GM21723 (cell line): ENCODE results near the gene KLHL30.

Source experiments
- ATAC-seq: cut with Tn5 transposase; IDR thresholded peaks from one replicate; pipeline ENCODE4 v1.9.1; 2021; ENCODE audit warnings: mild to moderate bottlenecking, moderate library complexity; ENCODE audit not compliant: unreplicated experiment

The KLHL30 gene, protein sequence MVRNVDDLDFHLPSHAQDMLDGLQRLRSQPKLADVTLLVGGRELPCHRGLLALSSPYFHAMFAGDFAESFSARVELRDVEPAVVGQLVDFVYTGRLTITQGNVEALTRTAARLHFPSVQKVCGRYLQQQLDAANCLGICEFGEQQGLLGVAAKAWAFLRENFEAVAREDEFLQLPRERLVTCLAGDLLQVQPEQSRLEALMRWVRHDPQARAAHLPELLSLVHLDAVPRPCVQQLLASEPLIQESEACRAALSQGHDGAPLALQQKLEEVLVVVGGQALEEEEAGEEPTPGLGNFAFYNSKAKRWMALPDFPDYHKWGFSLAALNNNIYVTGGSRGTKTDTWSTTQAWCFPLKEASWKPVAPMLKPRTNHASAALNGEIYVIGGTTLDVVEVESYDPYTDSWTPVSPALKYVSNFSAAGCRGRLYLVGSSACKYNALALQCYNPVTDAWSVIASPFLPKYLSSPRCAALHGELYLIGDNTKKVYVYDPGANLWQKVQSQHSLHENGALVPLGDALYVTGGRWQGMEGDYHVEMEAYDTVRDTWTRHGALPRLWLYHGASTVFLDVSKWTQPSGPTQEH

DNA sequence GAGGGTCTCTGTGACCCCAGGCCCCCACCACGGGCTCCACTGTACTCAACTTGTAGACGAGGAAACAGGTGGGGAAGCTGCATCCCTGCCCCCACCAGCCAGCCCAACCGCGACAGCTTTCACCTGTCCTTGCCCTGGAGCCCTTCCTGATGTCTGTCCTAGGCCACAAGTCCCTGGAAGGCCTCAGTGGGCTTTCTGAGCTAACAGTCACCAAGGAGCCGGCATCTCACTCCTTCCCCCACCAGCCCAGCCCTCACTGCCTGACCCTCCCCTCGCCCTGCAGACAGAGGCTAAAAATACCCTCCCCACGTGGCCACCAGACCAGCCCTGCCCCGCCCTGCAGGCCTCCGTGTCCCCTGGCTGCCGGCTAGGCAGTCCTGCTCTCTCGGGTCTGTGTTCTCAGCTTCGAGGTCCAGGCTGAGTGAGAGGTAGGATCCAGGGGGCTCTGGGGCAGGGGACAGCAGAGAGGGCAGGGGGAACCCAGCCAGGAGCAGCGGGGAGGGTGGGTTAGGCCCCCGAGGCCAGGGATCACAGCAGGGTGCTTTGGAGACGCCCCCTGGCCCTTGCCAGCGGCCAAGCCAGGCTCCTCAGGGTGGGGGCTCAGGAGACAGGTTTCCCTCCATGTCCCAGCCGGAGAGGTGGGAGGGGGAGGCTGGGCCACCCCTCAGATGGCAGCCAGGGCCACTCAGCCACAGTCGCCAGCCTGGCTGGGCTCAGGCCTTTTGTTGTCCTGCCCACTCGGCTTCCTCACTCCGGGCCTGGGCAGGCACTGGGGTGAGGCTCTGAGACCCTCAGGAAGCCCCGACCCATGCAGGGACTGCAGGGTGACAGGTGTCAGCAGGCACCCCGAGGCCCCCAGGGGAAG lies at the start of gene KLHL30:
Gene KLHL30 (plus strand): TSS at position 338 of the 865 bp plus-strand sequence. CDS start 2,087 bp downstream, outside the sequence.
- ATAC-seq = no peak

DNA sequence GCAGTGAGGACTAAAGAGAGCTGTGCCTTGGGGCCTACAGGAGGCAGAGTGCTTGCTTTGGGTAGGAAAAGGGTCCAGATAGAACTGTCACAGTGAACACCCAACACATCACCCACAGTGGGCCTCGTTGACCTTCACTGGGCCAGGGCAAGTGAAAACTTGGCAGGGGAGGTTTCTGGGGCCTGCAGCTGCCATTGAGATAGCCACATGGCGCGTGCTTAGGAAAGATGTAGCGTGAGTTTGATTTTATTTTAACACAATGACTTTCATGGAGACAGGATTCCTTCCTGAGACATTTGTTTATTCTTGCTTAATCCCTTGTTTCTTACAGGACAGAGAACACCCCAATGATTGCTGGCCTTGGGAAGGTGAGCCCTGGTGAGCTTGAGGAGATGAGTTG lies 47.6 kb upstream of the KLHL30 start:
- ATAC-seq = no peak

DNA sequence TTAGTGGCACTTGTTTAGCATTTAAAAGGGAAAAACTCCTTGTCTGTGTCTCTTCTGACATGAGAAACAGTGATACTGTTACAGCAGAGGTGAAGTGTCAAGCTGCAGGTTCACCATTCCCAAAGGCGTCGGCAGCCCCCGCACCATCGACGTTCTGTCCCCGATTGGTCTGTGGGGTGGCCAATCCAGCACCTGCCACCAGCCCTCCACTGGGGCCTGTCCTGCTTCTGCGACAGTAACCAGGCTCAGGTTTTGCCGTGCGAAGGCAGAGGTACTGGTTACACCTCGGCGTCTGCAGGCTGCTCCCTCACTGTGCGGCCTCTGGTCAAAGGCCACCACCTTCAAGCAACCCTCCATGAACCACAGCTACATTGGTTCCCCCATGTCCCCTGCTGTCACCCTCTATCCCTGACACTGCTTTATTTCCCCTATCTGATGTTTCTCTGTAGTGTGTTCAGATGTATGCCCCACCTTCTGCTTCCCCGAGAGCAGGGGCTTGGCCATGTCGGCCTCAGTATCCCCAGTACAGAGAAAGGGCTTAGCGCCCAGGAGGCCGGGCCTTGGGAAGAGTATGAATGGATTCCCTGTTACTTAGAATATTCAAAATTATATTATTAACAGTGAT lies 46.9 kb upstream of the KLHL30 start:
- ATAC-seq = no peak

DNA sequence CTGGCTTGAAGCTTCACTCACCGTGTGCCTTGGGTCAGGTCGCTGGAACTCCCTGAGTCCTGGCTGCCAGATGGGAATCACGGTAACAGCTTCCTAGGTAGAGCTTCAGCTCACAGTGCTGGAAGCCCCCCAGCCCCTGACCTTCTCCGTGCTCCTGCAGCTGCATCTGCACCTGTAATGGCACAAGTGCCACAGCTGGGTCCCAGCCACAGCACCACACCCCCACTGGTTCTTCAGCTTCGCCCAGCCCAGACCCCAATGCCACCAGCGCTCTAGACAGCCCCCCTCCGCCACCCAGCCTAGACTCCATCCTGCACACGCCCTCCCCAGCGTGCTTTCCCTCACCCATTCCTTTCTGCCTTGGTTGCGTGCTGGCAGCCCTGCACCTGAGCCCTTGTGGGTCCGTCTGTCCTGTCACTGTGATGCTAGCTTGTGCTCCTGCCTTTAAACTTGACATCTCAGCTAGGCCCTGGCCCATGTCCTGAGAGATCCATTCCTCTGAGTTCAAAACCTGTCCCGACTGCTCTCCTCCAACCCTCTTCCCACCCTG lies 45.9 kb upstream of the KLHL30 start:
- ATAC-seq = no peak

DNA sequence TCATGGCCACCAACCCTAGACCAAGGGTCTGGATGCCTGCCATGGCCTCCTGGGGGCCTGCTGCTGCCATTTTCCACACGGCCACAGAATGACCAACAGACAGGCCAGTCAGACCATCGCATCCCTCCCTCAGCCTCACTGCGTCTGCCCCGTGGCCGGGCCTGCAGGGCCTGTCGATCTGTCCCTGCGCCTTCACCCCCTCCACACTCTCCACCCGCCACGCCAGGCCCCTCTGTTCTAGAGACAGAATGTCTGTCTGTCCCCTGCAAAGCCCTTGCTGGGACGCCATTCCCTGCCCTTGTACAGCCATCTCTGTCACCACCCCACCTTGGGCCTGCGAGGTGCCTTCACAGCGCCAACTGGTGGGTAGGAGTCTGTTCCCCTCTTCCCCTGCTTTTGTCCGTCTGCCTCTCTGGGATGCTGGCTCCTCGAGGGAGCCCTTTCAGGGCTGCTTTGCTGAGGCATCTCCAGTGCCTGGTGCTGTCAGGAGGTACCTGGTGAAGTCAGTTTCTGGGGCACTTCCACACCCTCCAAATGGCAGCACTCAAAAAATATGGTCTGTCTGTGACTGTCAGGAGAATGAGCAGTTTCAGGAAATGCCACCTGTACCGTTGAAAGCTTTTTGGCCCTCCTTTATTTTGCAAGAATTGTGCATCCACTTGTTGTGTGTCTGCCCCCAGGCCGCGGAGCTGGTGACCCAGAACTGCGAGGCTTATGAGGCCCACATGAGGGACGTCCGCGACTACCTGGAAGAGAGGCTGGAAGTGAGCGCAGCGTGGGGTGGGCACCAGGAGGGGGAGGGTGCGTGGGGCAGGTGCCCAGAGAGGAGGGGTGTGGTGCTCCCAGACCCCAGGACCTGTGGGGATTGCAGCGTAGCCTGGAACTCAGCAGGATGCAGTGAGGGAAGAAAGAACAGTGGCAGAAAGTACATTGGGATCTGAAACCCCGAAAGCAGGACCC lies 45.0 kb upstream of the KLHL30 start:
- ATAC-seq = no peak

DNA sequence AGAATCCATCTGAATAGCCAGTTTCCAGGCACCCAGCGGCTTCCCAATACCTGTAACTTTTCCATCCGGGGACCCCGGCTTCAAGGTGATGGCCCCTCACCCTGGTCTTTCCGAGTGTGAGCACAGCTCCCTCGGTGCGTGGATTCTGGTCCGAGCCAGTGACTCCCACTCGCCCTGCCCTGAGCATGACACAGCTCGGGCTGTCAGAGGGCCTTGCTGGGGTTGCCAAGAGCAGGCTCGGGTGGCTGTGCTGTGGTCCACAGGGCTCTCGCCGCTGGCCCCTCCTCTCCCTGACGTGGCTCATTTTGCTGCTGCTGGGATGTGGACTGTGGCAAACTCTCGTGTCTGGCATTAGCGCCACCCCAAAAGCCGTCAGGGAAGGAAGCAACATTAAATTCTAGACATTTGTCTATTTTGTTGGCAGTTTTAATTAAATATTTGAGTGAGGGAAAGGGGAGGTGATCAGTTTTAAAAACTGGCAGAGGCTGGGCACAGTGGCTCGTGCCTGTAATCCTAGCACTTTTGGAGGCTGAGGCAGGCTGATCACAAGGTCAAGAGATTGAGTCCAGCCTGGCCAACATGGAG lies 43.9 kb upstream of the KLHL30 start:
- no peak for ATAC-seq

DNA sequence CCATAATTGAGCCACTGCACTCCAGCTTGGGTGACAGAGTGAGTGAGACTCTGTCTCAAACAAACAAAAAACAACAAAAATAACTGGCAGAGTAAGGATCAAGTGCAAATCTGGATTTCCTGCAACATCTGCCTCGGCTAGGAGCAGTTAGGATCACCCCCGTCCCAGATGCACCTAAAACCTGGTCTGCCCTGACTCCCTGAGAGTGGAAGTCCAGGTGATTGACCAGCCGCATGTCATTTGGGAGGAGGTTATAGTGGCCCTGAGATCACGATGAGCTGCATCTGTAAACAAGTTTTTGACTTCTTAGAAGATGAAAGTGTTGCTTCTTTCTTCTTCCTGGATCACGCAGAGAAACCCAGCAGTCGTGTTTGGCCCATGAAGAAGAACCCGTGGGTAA lies 43.3 kb upstream of the KLHL30 start:
- no peak for ATAC-seq

DNA sequence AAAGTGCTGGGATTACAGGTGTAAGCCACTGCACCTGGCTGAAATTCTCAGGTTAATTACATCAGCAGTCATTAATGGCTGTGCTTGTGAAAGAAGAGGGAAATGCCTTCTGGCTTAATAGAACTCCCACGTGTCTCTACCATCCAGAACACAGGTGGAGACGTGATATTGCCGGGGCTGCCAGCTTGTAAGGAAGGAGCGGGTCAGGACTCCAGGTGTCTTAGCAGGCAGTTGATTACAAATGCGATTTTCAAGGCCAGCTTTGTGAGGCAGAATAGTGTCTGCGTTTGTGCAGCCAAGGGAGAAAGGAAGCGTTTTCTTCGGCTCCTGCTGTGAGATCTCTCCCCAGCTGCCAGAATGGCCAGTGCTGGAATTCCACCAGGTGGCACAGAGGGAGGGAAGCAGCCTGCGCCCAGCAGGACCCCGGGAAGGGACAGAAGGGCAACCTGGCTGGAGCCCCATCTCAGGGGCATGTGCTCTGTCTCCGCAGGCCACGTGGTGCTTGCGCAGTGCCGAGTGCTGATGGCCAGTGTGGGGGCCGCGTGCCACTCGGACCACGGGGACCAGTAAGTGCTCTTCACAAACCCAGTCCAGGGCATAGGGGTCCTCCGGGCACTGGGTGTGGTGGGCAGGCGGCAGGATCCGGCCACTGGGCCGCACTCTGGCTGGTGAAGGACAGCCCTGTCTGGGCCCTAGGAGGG lies 42.0 kb upstream of the KLHL30 start:
- ATAC-seq = no peak

DNA sequence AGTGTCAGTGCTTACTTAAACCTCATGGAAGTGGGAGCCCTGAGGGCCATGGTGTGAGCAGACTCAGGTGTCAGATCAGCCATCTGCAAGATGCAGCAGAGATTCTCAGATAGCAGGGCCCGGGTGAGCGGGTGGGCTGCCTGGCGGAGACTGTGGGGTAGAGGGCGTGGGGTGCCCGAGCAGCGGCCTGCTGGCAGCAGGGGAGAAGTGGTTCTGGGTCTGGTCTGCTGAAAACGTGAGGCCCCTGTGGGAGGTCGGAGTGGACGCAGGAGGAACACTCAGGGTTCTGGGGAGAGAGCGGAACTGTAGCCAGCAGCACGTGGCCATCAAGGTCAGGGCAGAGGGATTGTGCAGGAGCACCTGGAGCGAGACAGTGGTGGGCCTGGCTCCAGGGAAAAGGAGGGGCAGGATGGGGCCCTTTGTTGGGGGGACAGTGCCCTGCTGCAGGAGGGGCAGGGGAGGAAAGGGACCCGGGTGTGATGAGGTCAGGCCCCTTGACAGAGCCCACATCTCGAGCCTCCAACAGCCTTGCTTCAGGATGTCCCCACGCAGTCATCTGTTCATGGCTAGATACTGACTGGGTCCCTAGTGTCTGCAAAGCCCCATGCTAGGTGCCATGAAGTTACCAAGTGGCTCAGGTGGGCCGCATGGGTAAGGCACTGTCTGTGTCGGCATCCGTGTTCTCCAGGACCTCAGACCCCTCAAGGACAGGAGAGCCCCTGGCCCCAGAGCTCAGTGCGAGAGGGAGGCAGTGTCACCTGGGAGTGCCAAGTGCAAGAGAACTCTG lies 41.1 kb upstream of the KLHL30 start:
- ATAC-seq = no peak

DNA sequence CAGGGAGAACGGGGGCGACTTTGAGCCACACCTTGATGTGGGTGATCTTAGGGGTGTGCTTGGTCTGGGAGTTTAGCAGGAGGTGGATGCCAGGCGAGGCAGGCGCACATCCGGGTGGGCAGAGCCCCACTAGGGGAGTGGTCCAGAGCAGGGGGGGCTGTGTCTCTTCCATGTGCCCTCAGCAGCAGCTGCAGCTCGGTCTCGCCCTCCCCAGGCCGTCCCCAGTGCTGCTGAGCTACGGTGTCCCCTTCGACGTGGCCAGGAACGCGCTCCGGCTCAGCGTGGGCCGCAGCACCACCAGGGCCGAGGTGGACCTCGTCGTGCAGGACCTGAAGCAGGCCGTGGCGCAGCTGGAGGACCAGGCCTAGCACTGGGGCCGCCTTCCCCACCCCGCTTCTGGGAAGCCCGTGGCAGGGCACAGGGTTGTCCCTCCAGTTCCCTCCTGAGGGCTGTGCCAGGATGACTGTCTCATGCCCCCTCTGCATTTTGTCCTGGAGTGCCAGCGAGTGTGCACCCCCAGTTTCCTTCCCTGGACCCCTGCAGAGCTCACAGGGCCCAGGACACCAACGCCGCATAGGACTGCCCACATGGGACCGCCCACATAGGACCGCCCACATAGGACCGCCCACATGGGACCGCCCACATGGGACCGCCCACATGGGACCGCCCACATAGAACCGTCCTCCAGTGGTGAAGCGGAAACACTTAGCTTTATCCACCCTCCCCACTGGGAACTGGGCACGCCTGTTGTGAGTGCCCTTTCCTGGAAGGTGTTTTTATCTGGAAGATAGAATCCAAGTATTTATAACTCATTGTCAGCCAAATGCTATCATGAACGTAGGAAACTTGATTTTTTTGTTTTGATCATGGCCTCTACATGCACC lies 40.2 kb upstream of the KLHL30 start:
- ATAC-seq = peak; percentile 81

DNA sequence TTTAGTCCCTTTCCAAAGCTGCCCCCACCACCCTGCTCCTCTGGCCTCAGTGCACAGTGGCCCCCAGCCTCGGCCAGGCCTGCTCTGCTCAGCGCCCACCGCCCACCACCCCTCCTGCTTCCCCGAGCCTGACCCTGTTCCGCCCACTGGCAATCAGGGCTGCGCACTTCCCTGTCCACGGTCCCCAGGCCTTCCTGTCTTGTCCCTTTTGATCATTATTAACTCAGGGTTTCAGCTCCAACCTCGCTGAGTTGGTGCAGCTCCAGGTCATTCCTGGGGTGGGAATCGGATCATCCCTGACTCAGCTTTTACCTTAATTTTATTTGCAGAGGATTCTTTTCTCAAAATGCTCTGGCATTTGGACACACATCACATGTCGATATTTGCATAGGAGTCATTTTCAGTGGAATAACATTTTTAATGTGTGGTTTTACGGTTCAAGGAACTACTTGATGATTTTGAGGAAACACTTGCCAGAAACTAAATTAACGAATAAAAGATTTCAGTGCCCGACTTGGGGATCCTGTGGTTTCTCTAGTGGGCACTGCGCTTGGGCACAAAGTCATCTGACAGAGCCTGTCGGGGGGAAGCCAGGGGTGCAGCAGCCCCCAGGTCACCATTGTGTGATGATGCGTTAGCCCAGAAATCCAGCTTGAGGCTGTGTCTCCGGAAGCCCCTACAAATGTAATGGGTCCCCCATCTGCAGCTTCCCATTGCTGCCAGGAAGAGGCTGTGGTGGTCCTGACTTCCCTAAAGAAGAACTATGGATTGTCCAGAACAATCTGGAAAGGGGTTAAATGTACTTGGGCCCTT lies 39.4 kb upstream of the KLHL30 start:
- no peak for ATAC-seq

DNA sequence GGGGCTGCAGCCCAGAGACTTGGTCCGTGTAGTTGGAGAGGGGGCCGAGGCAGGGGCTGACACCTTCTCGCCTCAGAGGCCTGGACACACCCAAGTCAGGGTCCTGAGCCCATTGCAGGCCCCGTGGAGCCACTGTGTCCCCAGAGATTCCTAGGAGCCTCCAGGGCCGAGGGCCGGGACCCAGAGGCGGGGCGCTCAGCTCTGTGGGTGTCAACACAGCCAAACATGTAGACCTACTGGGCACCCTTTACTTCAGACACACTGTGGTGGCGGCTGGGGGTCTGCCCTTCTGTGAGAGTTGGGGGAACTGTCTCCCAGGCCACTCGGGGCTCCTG lies 38.8 kb upstream of the KLHL30 start:
- no peak for ATAC-seq

DNA sequence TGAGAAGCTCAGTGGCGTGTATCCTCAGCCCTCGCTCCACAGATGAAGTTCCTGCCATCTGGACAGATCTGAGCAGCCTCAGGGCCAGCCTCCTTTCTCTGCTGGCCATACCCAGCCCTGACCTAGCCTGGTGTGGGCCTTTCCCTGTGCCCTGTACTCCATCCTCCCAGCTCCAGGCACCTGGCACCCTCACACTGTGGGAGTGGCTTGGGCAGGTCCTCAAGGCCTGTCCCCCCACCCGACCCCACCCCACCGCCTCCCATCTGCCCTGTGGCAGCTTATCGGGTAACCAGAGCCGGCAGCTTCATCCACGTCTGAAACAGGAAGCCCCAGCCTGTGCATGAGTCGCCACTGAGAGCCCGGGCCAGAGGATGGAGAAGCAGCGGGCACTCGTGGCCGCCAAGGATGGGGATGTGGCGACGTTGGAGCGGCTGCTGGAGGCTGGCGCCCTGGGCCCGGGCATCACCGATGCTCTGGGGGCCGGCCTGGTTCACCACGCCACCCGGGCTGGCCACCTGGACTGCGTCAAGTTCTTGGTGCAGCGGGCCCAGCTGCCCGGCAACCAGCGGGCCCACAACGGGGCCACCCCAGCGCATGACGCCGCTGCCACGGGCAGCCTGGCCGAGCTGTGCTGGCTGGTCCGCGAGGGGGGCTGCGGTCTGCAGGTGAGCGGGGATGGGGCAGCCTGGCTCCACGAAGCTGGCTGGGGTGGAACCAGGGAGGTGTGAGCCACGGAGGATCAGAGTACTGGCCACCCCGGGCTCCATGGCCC lies 38.2 kb upstream of the KLHL30 start, which contains the start of gene ESPNL:
Gene ESPNL (plus strand): TSS at position 292 of the 772 bp plus-strand sequence. CDS start 80 bp downstream, at position 372.
- ATAC-seq = no peak

DNA sequence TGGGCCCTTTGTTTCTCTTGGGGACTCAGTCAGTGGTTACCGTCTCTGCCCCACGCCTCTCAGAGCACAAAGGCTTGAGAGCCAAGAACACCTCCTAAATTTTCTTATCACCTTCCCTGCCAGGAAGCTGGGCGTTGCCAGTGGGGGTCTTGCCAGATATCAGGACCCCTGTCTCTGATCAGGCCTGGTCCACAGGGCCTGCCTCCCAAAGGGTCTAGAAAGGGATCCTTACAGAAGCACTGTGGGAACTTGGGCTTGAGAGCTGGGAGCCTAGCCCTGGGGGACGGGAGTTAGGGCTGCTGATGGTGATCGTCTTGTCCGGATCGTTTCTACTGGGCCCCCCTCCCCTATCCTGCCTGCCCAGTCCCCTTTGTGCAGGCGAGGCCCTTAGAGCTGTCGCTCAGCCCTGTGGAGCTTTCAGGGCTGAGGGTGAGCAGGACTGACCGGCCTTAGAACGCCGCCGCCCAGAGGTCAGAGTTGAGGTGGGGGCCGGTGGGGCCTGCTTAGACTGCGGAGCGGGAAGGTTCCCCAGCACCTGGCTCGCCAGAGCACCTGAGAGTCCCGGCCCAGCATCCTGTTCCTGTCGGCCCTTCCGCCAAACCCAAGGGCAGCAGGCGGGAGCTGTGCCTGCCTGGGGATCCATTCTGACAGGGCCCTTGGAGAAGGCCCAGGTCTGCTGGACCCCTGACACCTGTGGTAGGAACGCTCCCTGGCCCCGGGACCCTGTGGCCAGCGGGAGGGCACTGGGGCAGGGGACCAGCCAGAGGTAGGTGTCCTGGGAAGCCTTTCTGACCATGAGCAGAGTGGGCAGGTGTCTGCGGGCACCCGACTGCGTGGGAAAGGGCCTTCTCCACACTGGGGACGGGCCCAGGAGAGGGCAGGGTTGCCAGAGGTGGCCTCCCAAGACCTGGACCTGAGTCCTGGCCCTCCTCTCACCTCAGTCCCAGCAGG lies 37.4 kb upstream of the KLHL30 start:
- ATAC-seq = no peak
